ENCODE data around the gene WFS1. TPM values are rescaled to one million over a fixed set of nuclear protein-coding genes. Genes with fewer than 3 reads are reported as not detected.

WFS1 gene
- total RNA-seq, 6 donors from 2014 or later, result 88.8 to 180 (median 105) TPM

DNA sequence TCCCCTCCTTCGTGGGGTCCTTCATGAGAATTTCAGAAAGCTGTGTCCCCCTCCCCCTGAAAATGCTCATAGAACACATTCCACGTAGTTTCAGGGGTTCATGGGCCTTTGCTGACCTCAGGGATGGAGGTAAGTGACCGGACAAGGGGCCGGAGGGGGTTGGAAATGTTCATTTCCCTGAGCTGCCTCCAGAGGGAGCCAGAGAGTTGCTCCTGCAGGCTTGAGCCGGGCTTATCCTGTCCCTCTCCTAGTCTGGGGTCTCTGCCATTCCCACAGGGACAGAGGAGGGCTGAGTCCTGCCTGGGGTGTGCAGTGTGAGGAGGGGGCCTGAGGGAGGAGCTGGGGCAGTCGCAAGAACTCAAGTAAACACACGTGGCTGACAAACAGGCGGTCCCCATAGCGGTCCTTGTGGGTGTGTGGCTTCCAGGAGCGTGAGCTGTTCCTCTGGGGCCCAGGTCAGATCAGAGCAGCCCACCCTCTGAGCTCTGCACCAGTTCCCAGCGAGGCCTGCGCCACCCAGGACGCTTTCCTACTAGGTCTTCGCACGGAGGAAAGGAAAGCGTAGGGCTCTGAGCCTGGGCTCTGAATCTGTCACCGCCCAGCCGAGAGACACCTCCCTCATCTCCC is 62.5 kb downstream of the WFS1 start:
- Histone ChIP-seq H3K4me1 (peaks cover 0 to under 1% (median under 1%) of the 10 kb centered on the region in 4 donors), H3K9me3 (peaks cover 0 to 5% (median 0%) of the 10 kb centered on the region in 4 donors), H3K4me3 (no peak overlapping the region), H3K36me3 (no peaks in the 10 kb centered on the region), H3K27ac (no peak overlapping the region), H3K27me3 (no peaks in the 10 kb centered on the region)
- peak in 1 of 2 donors; percentile 27 for ATAC-seq (ENCODE audit: low FRiP score in 2 of 2)
- DNase-seq, result no peak
- WGBS, 2 donors, result 41 to 50% methylated on average over 15 to 18 of the region's 18 CpGs
- TF ChIP-seq POLR2AphosphoS5 (IDR thresholded peaks at IDR 0.05), result no peak
- TF ChIP-seq, protein P1, sequence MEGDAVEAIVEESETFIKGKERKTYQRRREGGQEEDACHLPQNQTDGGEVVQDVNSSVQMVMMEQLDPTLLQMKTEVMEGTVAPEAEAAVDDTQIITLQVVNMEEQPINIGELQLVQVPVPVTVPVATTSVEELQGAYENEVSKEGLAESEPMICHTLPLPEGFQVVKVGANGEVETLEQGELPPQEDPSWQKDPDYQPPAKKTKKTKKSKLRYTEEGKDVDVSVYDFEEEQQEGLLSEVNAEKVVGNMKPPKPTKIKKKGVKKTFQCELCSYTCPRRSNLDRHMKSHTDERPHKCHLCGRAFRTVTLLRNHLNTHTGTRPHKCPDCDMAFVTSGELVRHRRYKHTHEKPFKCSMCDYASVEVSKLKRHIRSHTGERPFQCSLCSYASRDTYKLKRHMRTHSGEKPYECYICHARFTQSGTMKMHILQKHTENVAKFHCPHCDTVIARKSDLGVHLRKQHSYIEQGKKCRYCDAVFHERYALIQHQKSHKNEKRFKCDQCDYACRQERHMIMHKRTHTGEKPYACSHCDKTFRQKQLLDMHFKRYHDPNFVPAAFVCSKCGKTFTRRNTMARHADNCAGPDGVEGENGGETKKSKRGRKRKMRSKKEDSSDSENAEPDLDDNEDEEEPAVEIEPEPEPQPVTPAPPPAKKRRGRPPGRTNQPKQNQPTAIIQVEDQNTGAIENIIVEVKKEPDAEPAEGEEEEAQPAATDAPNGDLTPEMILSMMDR (IDR thresholded peaks at IDR 0.05), result peak in 5 of 6 experiments; percentile 35 to 60 (median 52)

DNA sequence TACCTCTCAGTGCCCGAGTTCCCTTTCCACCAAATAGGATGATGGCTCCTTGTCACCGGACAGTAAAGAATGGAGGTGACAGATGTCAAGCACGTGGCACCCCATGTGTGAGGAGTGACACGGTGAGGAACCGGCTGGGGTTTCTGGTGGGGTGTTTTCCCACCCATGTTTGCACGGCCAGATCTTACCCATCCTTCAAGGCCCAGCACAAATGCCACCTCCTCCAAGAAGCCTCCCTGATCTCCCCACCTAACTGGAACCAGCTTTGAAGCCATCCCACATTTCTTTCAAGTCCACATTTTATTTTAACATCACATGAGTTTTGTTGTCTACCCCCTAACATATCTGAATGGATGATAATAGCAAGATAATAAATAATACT is 63.0 kb downstream of the WFS1 start:
- no peaks in the 10 kb centered on the region for H3K36me3 ChIP-seq
- H3K27ac ChIP-seq, result no peak overlapping the region
- ATAC-seq (ENCODE audit: low FRiP score in 2 of 2), result no peak
- TF ChIP-seq, protein P1 (IDR thresholded peaks at IDR 0.05), result no peak
- no peak for TF ChIP-seq POLR2A (IDR thresholded peaks at IDR 0.05)
- no peak for TF ChIP-seq POLR2AphosphoS5 (IDR thresholded peaks at IDR 0.05)
- TF ChIP-seq EP300 (IDR thresholded peaks at IDR 0.05), result no peak
- 70 to 77% methylated on average over 6 of the region's 6 CpGs for WGBS, 2 donors
- H3K27me3 ChIP-seq, result no peaks in the 10 kb centered on the region
- DNase-seq, result no peak
- no peak overlapping the region for H3K4me3 ChIP-seq
- H3K9me3 ChIP-seq, result peaks cover 0 to 5% (median 0%) of the 10 kb centered on the region in 4 donors
- peaks cover 0 to 3% (median 0%) of the 10 kb centered on the region in 4 donors for H3K4me1 ChIP-seq

DNA sequence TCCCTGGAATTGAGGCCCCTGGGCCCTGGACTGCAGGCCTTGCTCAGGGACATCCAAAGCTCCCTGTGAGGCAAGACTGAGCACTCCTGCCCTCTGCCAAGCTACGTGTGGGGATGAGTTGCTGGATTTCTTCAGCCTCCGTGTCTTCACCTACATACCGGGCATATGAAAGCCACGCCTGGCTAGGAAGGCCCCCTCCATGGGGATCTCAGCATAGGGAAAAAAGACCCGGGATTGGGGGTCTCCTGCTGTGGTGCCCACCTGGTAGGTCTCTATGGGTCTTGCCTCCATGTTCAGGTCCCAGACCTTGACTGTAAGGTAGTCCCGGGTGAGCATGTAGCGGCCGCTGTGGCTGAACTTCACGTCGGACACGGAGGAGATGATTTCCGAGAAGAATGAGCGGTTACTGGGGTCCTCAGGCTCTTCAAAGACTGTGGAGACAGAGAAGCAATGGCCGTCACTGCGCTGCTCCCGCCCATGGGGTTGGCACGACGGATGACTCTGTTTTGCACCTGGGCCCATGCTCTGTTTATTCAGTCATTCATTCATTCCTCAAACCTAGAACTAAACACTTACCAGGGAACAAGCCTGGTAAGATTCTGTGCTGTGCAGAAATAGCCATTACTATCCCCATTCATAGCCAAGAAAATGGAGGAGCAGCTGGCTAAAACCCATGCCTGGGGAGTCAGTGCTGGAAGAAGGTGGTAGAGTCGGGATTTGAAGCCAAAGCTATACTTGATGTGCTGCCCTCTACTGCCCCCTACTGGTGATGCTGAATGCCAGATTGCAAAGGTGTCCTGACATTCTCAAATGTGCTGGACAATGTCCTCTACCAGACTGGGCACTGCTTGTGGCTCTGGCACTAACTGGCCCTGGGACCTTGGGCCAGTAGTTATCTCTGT is 63.9 kb downstream of the WFS1 start:
- WGBS, 2 donors, result 79 to 80% methylated on average over 19 of the region's 19 CpGs
- H3K4me1 ChIP-seq, result peaks cover 0 to 5% (median 0%) of the 10 kb centered on the region in 4 donors
- DNase-seq (no peak), ATAC-seq (ENCODE audit: low FRiP score in 2 of 2) (no peak)
- no peak overlapping the region for H3K27ac ChIP-seq
- no peak for TF ChIP-seq POLR2AphosphoS5 (IDR thresholded peaks at IDR 0.05)
- TF ChIP-seq, protein P1 (IDR thresholded peaks at IDR 0.05), result peak in 1 of 6 experiments; percentile 18
- no peak overlapping the region for H3K4me3 ChIP-seq
- H3K36me3 ChIP-seq, result no peaks in the 10 kb centered on the region
- H3K9me3 ChIP-seq, result peaks cover 0 to 5% (median 0%) of the 10 kb centered on the region in 4 donors
- H3K27me3 ChIP-seq, result no peaks in the 10 kb centered on the region

DNA sequence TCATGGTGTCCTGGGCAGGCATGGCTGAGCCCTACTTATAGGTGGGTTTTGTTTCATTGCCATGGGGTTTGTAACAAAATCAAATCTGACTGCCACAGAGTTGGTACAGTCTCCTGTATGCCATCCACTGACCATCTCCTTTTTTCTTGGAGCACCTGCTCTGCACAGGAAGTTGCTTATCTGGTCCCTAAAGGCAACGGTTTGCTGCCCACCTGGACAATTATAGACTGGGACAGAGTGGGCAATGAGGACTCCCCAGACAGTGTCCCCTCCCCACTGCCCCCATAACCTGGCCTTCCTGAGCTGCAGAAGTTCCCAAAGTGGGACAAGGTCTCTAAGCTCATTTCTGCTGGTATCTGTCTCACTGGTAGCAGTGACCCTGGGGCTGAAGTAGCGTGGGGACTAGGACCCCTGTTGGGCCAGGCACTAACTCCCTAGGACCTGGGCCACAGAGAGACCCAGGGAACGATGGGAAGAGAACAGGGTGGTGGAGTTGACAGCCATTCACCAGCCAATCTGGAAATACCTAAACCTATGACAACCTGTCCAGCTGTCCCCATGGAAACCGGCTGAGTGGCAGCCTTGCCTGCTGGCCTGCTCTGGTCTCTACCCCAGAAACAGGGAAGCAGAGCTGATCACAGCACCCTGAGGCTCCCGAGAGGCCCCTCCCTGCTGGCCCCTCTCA is 64.7 kb downstream of the WFS1 start:
- Histone ChIP-seq H3K9me3 (peaks cover 0 to 5% (median 0%) of the 10 kb centered on the region in 4 donors), H3K27me3 (no peaks in the 10 kb centered on the region), H3K4me1 (peaks cover 0 to 5% (median 0%) of the 10 kb centered on the region in 4 donors), H3K36me3 (no peaks in the 10 kb centered on the region), H3K4me3 (no peak overlapping the region), H3K27ac (no peak overlapping the region)
- no peak for DNase-seq
- WGBS, 2 donors, result 40 to 71% methylated on average over 3 to 5 of the region's 5 CpGs
- TF ChIP-seq POLR2A (IDR thresholded peaks at IDR 0.05) (no peak), POLR2AphosphoS5 (IDR thresholded peaks at IDR 0.05) (no peak), EP300 (IDR thresholded peaks at IDR 0.05) (no peak)
- TF ChIP-seq, protein P1 (IDR thresholded peaks at IDR 0.05), result no peak
- ATAC-seq (ENCODE audit: low FRiP score in 2 of 2), result no peak

Data from upper lobe of left lung (tissue), 6 donors.